CD14-positive monocyte (primary cell): ENCODE results near the gene ADAM19. TPM values are rescaled to one million over a fixed set of nuclear protein-coding genes. Genes with fewer than 3 reads are reported as not detected.

ENCODE experiments used
- DNase-seq, 3 donors: peaks; one replicate each; pipeline ENCODE4 v3.0.0-alpha.2; 2011 to 2022
- H2AFZ ChIP-seq: 2 replicates; pipeline ENCODE4 v1.6.0; 2012; ENCODE audit warnings: mild to moderate bottlenecking, low read depth, low read length, inconsistent platforms; ENCODE audit not compliant: insufficient read depth, poor library complexity, severe bottlenecking
- H3K27ac ChIP-seq, 2 donors: 1 replicate in 1 of 2; 2 replicates in 1 of 2; pipeline ENCODE4 v1.5.1; 2012 to 2013; ENCODE audit warnings: low read length in 2 of 2, control low read depth in 1 of 2, inconsistent platforms in 1 of 2, low read depth in 1 of 2, mild to moderate bottlenecking in 1 of 2
- H3K27me3 ChIP-seq, 2 donors: one replicate each; pipeline versions ENCODE4 v1.6.0 to v1.6.1; 2011 to 2013; ENCODE audit warnings: low read length in 2 of 2; ENCODE audit not compliant: control insufficient read depth in 2 of 2, insufficient read depth in 2 of 2
- H3K36me3 ChIP-seq, 2 donors: replicated peaks in 1 of 2; 1 replicate in 1 of 2; 2 replicates in 1 of 2; pipeline versions ENCODE4 v1.5.1 to v1.6.1; 2012 to 2013; ENCODE audit warnings: low read length in 2 of 2, control low read depth in 1 of 2, inconsistent platforms in 1 of 2, mild to moderate bottlenecking in 1 of 2; ENCODE audit not compliant: insufficient read depth in 2 of 2, control insufficient read depth in 1 of 2
- H3K4me1 ChIP-seq, 2 donors: 1 replicate in 1 of 2; 2 replicates in 1 of 2; pipeline versions ENCODE4 v1.5.1 to v1.6.1; 2012 to 2013; ENCODE audit warnings: low read length in 2 of 2, control low read depth in 1 of 2, inconsistent platforms in 1 of 2, mild to moderate bottlenecking in 1 of 2, moderate library complexity in 1 of 2; ENCODE audit not compliant: insufficient read depth in 2 of 2, control insufficient read depth in 1 of 2
- H3K4me2 ChIP-seq: replicated peaks from 2 replicates; pipeline ENCODE3; 2012; ENCODE audit warnings: low read length, moderate library complexity, mild to moderate bottlenecking; ENCODE audit not compliant: poor library complexity, severe bottlenecking; ENCODE audit errors: extremely low read depth
- H3K4me3 ChIP-seq, 3 experiments: fragments of 200-600 bp in 1 of 3; sonication (generic) in 1 of 3; replicated peaks in 1 of 3; 1 replicate in 2 of 3; 2 replicates in 1 of 3; pipeline ENCODE4 v1.5.1; 2011 to 2013; ENCODE audit warnings: low read length in 3 of 3, mild to moderate bottlenecking in 3 of 3, control low read depth in 2 of 3, low read depth in 2 of 3, inconsistent platforms in 1 of 3, moderate library complexity in 1 of 3
- H3K79me2 ChIP-seq: 2 replicates; pipeline ENCODE4 v1.6.0; 2012; ENCODE audit warnings: mild to moderate bottlenecking, control low read depth, inconsistent platforms, low read length, moderate library complexity; ENCODE audit not compliant: insufficient read depth
- H3K9ac ChIP-seq: 2 replicates; pipeline ENCODE4 v1.6.0; 2017; ENCODE audit warnings: low read length, mild to moderate bottlenecking; ENCODE audit not compliant: insufficient read depth, poor library complexity, severe bottlenecking
- H3K9me3 ChIP-seq, 2 donors: replicated peaks in 1 of 2; 1 replicate in 1 of 2; 2 replicates in 1 of 2; pipeline versions ENCODE4 v1.5.1 to v1.6.1; 2012 to 2013; ENCODE audit warnings: low read length in 2 of 2, control low read depth in 1 of 2; ENCODE audit not compliant: control insufficient read depth in 1 of 2, insufficient read depth in 1 of 2
- H4K20me1 ChIP-seq: 2 replicates; pipeline ENCODE4 v1.6.0; 2012; ENCODE audit warnings: mild to moderate bottlenecking, low read length, control low read depth, moderate library complexity; ENCODE audit not compliant: insufficient read depth
- H3K27ac Mint-ChIP-seq, 7 donors: one replicate each; pipeline ENCODE4 v1.8.0; 2020; ENCODE audit warnings: mild to moderate bottlenecking in 7 of 7, mixed read lengths in 7 of 7, moderate library complexity in 6 of 7, inconsistent platforms in 2 of 7
- H3K27me3 Mint-ChIP-seq, 3 donors: one replicate each; pipeline ENCODE4 v1.8.0; 2021 to 2022; ENCODE audit warnings: low read depth in 3 of 3, mild to moderate bottlenecking in 3 of 3, mixed read lengths in 3 of 3, moderate library complexity in 3 of 3, inconsistent platforms in 1 of 3
- H3K36me3 Mint-ChIP-seq, 2 donors: one replicate each; pipeline ENCODE4 v1.8.0; 2020; ENCODE audit warnings: mixed read lengths in 2 of 2, inconsistent platforms in 1 of 2, mild to moderate bottlenecking in 1 of 2
- H3K4me1 Mint-ChIP-seq: one replicate; pipeline ENCODE4 v1.8.0; 2020; ENCODE audit warnings: mild to moderate bottlenecking, mixed read lengths
- H3K4me3 Mint-ChIP-seq, 2 donors: one replicate each; pipeline ENCODE4 v1.8.0; 2020; ENCODE audit warnings: mild to moderate bottlenecking in 2 of 2, mixed read lengths in 2 of 2, moderate library complexity in 1 of 2
- H3K9me3 Mint-ChIP-seq, 7 donors: one replicate each; pipeline ENCODE4 v1.8.0; 2020 to 2022; ENCODE audit warnings: mixed read lengths in 7 of 7, mild to moderate bottlenecking in 6 of 7, moderate library complexity in 6 of 7, inconsistent platforms in 2 of 7
- WGBS: methylation state at CpG from one replicate; pipeline ENCODE4 v1.1.5; 2013; ENCODE audit warnings: missing lambda C conversion rate; ENCODE audit not compliant: insufficient coverage; 5-methylcytosine and 5-hydroxymethylcytosine counted together
- intact Hi-C, 2 donors: fragments of 100-400 bp; cut with micrococcal nuclease; formaldehyde crosslinking; loops; one replicate each; pipeline versions ENCODE4 v1.15.0 to v1.15.1; 2023
- polyA plus RNA-seq, 3 donors: library from polyadenylated mRNA; depleted of rRNA in 1 of 3; unstranded in 2 of 3; stranded (reverse) in 1 of 3; fragments of 300-500 nt in 2 of 3; fragments of >200 nt in 1 of 3; fragmentation: Illumina TruSeq in 2 of 3; gene quantifications; 1 replicate in 2 of 3; 2 replicates in 1 of 3; pipeline ENCODE4 v1.2.3, GENCODE V29; 2012 to 2021
- TF ChIP-seq, protein P1 (sequence below): fragments of 200-600 bp; IDR thresholded peaks from one replicate; pipeline ENCODE4 v1.8.0; 2022; ENCODE audit warnings: antibody characterized with exemption, mild to moderate bottlenecking

Gene ADAM19
- polyA plus RNA-seq, 3 donors: 3.0 to 12.7 (median 6.2) TPM

DNA sequence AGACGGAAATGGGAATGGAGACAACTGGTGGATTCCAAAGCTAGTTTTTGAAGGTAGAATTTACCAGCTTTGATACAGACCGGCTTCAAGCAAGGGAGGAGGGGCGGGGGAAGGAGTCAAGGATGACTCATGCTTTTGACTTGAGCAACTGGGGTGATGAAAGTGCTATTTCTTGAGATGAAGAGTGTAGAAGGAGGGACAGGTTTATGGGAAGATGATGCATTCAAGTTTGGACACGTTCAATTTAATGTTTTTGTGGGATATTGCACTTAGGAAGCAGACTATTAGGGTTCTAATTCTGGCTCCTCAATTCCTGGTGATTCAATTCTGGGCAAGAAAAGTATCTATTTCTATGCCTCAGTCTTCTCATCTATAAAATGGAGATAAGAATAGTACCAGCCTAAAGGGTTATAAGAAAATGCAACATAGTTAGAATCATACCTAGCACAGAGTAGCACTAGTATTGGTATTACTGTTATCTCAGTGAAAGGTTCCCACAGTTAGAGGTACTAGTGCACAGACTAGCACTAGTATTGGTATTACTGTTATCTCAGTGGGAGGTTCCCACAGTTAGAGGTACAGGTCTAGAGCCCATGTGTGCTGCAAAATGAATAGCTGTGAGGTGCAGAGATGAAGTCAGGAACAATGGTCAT, 110.9 kb downstream of the ADAM19 start:
- Mint-ChIP-seq H3K36me3 (peaks cover 4 to 12% of the 10 kb centered on the region in 2 donors), H3K4me3 (peak overlapping the region; percentile 53 to 55), H3K4me1 (peaks cover 28% of the 10 kb centered on the region), H3K27ac (peak overlapping the region; percentile 28 to 92 (median 82)), H3K27me3 (peaks cover 21 to 25% (median 25%) of the 10 kb centered on the region in 3 donors), H3K9me3 (peaks cover 0 to 7% (median 4%) of the 10 kb centered on the region in 7 donors)
- H3K4me1 ChIP-seq: peaks cover 29 to 32% of the 10 kb centered on the region in 2 donors
- intact Hi-C loops: no loop called here
- no peak overlapping the region for H3K9ac ChIP-seq
- no peak overlapping the region for H3K4me2 ChIP-seq
- no peaks in the 10 kb centered on the region for H3K36me3 ChIP-seq
- no peak overlapping the region for H3K4me3 ChIP-seq
- TF ChIP-seq, protein P1, sequence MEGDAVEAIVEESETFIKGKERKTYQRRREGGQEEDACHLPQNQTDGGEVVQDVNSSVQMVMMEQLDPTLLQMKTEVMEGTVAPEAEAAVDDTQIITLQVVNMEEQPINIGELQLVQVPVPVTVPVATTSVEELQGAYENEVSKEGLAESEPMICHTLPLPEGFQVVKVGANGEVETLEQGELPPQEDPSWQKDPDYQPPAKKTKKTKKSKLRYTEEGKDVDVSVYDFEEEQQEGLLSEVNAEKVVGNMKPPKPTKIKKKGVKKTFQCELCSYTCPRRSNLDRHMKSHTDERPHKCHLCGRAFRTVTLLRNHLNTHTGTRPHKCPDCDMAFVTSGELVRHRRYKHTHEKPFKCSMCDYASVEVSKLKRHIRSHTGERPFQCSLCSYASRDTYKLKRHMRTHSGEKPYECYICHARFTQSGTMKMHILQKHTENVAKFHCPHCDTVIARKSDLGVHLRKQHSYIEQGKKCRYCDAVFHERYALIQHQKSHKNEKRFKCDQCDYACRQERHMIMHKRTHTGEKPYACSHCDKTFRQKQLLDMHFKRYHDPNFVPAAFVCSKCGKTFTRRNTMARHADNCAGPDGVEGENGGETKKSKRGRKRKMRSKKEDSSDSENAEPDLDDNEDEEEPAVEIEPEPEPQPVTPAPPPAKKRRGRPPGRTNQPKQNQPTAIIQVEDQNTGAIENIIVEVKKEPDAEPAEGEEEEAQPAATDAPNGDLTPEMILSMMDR: no peak
- peaks cover 26 to 28% of the 10 kb centered on the region in 2 donors for H3K27me3 ChIP-seq
- no peak overlapping the region for H2AFZ ChIP-seq
- no peaks in the 10 kb centered on the region for H4K20me1 ChIP-seq
- WGBS: 24% methylated on average over 3 of the region's 4 CpGs
- H3K27ac ChIP-seq: peak overlapping the region in 1 of 2 donors; percentile 58
- DNase-seq: peak; percentile 83 to 93 (median 90)
- no peaks in the 10 kb centered on the region for H3K79me2 ChIP-seq
- no peaks in the 10 kb centered on the region for H3K9me3 ChIP-seq

DNA sequence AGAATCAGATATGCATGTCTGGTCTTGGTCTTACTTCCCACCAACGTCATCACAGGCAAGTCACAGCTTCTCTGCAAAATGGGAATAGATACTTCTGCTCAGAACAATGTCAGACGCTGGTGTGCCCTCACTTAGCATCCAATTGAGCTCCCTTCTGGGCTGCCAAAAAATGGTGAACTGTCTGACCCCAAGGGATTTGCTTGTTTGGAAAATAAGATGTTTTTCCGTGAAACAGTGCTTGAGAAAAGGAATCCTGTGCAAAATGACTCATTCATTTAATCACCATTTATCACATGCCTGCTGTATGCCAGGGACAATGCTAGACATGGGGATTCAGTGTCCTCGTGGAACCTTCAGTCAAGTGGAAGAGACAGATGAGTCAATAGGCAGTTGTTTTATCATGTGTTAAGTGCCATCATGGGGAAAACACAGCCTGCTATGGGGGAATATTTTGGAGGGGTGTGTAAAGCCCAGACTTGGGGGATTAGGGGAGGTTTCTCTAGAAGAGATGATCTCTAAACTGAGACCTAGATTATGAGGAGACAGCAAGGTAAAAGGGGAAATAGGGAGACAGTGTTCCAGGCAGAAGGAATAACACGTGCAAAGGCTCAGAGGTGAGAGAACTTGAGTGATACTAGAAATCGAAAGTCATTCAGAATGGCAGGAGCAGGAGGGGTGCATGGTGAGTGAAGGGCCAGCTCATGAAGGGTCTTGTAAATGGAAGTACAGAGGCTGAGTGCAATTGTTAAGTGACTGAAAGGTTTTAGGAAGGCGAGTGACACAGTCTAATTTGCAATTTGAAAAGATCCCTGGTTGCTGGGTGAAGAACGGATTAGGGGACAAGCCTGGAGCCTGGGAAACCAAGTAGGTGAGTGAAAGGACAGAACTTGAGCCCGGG, 111.7 kb downstream of the ADAM19 start:
- Mint-ChIP-seq H3K27ac (peak overlapping the region; percentile 28 to 92 (median 82)), H3K9me3 (peaks cover 0 to 8% (median 4%) of the 10 kb centered on the region in 7 donors), H3K36me3 (peaks cover 4 to 12% of the 10 kb centered on the region in 2 donors), H3K27me3 (peaks cover 27 to 33% (median 32%) of the 10 kb centered on the region in 3 donors), H3K4me1 (peaks cover 31% of the 10 kb centered on the region), H3K4me3 (peak overlapping the region; percentile 53 to 55)
- Histone ChIP-seq H3K9ac (no peak overlapping the region), H3K27me3 (peaks cover 33 to 35% of the 10 kb centered on the region in 2 donors), H3K9me3 (no peaks in the 10 kb centered on the region), H2AFZ (no peak overlapping the region), H3K4me2 (no peak overlapping the region), H3K4me1 (peaks cover 30 to 33% of the 10 kb centered on the region in 2 donors), H3K27ac (peak overlapping the region in 1 of 2 donors; percentile 58), H4K20me1 (no peaks in the 10 kb centered on the region), H3K79me2 (no peaks in the 10 kb centered on the region), H3K4me3 (no peak overlapping the region), H3K36me3 (no peaks in the 10 kb centered on the region)
- intact Hi-C loops: no loop called here
- peak; percentile 30 to 92 (median 54) for DNase-seq
- TF ChIP-seq, protein P1: no peak
- WGBS: 69% methylated on average over 7 of the region's 9 CpGs
